Stomach (tissue), 9 donors: ENCODE data around the gene CORT. TPM values are rescaled to one million over a fixed set of nuclear protein-coding genes. Genes with fewer than 3 reads are reported as not detected.

Experiments used
- DNase-seq, 2 donors: peaks; one replicate each; pipeline versions ENCODE4 v3.0.0 to v3.0.0-alpha.2; 2013 to 2019
- H3K27ac ChIP-seq, 5 donors: fragments of 200-600 bp in 4 of 5; sonication (generic) in 4 of 5; one replicate each; pipeline ENCODE4 v1.5.1; 2013 to 2019; ENCODE audit warnings: mild to moderate bottlenecking in 1 of 5, moderate library complexity in 1 of 5
- H3K27me3 ChIP-seq, 3 donors: fragments of 200-600 bp; sonication (generic); one replicate each; pipeline ENCODE4 v1.5.1; 2017 to 2019; ENCODE audit warnings: mixed run types in 1 of 3
- H3K36me3 ChIP-seq, 4 donors: fragments of 200-600 bp; sonication (generic); 1 replicate in 3 of 4; 2 replicates in 1 of 4; pipeline ENCODE4 v1.5.1; 2016 to 2019
- H3K4me1 ChIP-seq, 4 donors: fragments of 200-600 bp; sonication (generic); one replicate each; pipeline ENCODE4 v1.5.1; 2016 to 2019
- H3K4me3 ChIP-seq, 4 donors: fragments of 200-600 bp; sonication (generic) in 3 of 4; one replicate each; pipeline ENCODE4 v1.5.1; 2016 to 2019; ENCODE audit warnings: mild to moderate bottlenecking in 1 of 4
- H3K9me3 ChIP-seq, 4 donors: fragments of 200-600 bp; sonication (generic); one replicate each; pipeline ENCODE4 v1.5.1; 2016 to 2019
- CTCF ChIP-seq, 7 experiments: fragments of 450-650 bp in 4 of 7; fragments of 200-600 bp in 3 of 7; sonication (generic) in 3 of 7; IDR thresholded peaks; one replicate each; pipeline ENCODE4 v1.5.1; 2016 to 2019; ENCODE audit warnings: antibody characterized with exemption in 7 of 7, control low read depth in 2 of 7, mild to moderate bottlenecking in 1 of 7
- EP300 ChIP-seq: sonication (generic); formaldehyde crosslinking; IDR thresholded peaks from one replicate; pipeline ENCODE4 v1.6.1; 2017; ENCODE audit warnings: antibody characterized with exemption
- POLR2A ChIP-seq, 4 donors: fragments of 450-650 bp; IDR thresholded peaks; one replicate each; pipeline ENCODE4 v1.6.1; 2016; ENCODE audit warnings: antibody characterized with exemption in 4 of 4, control low read depth in 2 of 4, mild to moderate bottlenecking in 1 of 4, moderate library complexity in 1 of 4
- POLR2AphosphoS5 ChIP-seq, 3 donors: sonication (generic); formaldehyde crosslinking; IDR thresholded peaks; one replicate each; pipeline ENCODE4 v1.6.1; 2016; ENCODE audit warnings: antibody characterized with exemption in 3 of 3
- WGBS, 5 donors: extraction: QIAGEN DNeasy Blood & Tissue Kit in 3 of 5; methylation state at CpG; one replicate each; pipeline versions ENCODE4 v1.1.5 to v1.1.7; 2013 to 2018; 5-methylcytosine and 5-hydroxymethylcytosine counted together
- intact Hi-C: fragments of 100-400 bp; cut with DNase I; formaldehyde crosslinking; loops from one replicate; pipeline ENCODE4 v1.15.1; 2023; ENCODE audit warnings: low total_unique reads
- polyA plus RNA-seq, 3 donors: library from polyadenylated mRNA; stranded (reverse); fragments of 200-250 nt; gene quantifications; one replicate each; pipeline ENCODE4 v1.2.3, GENCODE V29; 2013
- total RNA-seq, 5 donors: library from RNA; depleted of rRNA; stranded (reverse); fragments of >200 nt; gene quantifications; one replicate each; pipeline versions ENCODE4 v1.1.0 to v1.2.3, GENCODE V29; 2014 to 2016
- donor health status: healthy with polysubstance abuse.
- donor health status: Bipolar disorder and iron deficiency.
- donor health status: healthy.

CORT gene
- total and polyA plus RNA-seq, 8 donors: 0.40 to 4.0 (median 1.7) TPM; not detected in 4

GRCh38 chr1:10479296-10479695 lies 29.5 kb downstream of the CORT start:
- Histone ChIP-seq H3K27ac (no peak overlapping the region), H3K36me3 (peaks cover 0 to 3% (median 0%) of the 10 kb centered on the region in 4 donors), H3K4me1 (peaks cover 12 to 36% (median 28%) of the 10 kb centered on the region in 4 donors), H3K9me3 (no peaks in the 10 kb centered on the region), H3K4me3 (no peak overlapping the region), H3K27me3 (no peaks in the 10 kb centered on the region)
- intact Hi-C loops: no loop called here
- DNase-seq: no peak
- TF ChIP-seq CTCF (IDR thresholded peaks at IDR 0.05) (no peak), POLR2A (IDR thresholded peaks at IDR 0.05) (no peak), POLR2AphosphoS5 (IDR thresholded peaks at IDR 0.05) (no peak)
- WGBS, 5 donors: 51 to 61% (median 57%) methylated on average over 8 of the region's 8 CpGs

DNA sequence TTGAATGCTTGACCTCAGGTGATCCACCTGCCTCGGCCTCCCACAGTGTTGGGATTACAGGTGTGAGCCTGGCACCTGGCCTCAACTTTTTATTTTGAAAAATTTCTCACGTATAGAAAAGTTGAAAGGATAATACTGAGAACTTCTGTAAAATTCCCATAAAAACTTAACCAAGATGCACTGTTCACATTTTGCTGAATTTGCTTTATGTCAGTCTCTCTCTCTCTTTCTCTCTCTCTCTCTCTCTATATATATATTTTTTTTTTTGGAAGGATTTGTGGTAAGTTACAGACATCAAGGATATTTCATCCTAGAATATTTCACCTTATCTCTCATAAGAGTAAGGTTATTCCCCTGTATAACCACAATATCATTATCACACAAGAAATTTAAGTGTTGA lies 30.8 kb downstream of the CORT start:
- 84 to 92% (median 90%) methylated on average over 2 of the region's 2 CpGs for WGBS, 5 donors
- Histone ChIP-seq H3K36me3 (peaks cover 0 to 3% (median 0%) of the 10 kb centered on the region in 4 donors), H3K27me3 (no peaks in the 10 kb centered on the region), H3K27ac (no peak overlapping the region), H3K4me1 (peaks cover 10 to 27% (median 19%) of the 10 kb centered on the region in 4 donors), H3K4me3 (no peak overlapping the region), H3K9me3 (no peaks in the 10 kb centered on the region)
- TF ChIP-seq POLR2A (IDR thresholded peaks at IDR 0.05): no peak
- TF ChIP-seq CTCF (IDR thresholded peaks at IDR 0.05): no peak
- TF ChIP-seq POLR2AphosphoS5 (IDR thresholded peaks at IDR 0.05): no peak
- TF ChIP-seq EP300: no peak
- no peak for DNase-seq
- intact Hi-C loops: no loop called here

- intact Hi-C loops: no loop called here
- no peak for DNase-seq
- Histone ChIP-seq H3K27ac (no peak overlapping the region), H3K36me3 (peaks cover 0 to 9% (median 4%) of the 10 kb centered on the region in 4 donors), H3K4me1 (peaks cover 0 to 7% (median 3%) of the 10 kb centered on the region in 4 donors), H3K27me3 (no peaks in the 10 kb centered on the region), H3K4me3 (no peak overlapping the region), H3K9me3 (peaks cover 0 to 5% (median 0%) of the 10 kb centered on the region in 4 donors)
- TF ChIP-seq POLR2AphosphoS5 (IDR thresholded peaks at IDR 0.05) (no peak), CTCF (IDR thresholded peaks at IDR 0.05) (no peak), POLR2A (IDR thresholded peaks at IDR 0.05) (no peak), EP300 (no peak)
- 76 to 91% (median 89%) methylated on average over 6 of the region's 6 CpGs for WGBS, 5 donors
These were observed 34.7 kb downstream of the CORT start for GRCh38 chr1:10484521-10484920.

GRCh38 chr1:10489291-10490055 lies 39.6 kb downstream of the CORT start:
- no peak for TF ChIP-seq POLR2AphosphoS5 (IDR thresholded peaks at IDR 0.05)
- no peak for TF ChIP-seq POLR2A (IDR thresholded peaks at IDR 0.05)
- no peak for TF ChIP-seq CTCF (IDR thresholded peaks at IDR 0.05)
- no peak for TF ChIP-seq EP300
- no peaks in the 10 kb centered on the region for H3K27me3 ChIP-seq
- H3K36me3 ChIP-seq: peaks cover 0 to 8% (median 4%) of the 10 kb centered on the region in 4 donors
- H3K9me3 ChIP-seq: peaks cover 0 to 5% (median 0%) of the 10 kb centered on the region in 4 donors
- H3K4me1 ChIP-seq: peaks cover 2 to 18% (median 16%) of the 10 kb centered on the region in 4 donors
- 13 to 41% (median 21%) methylated on average over 4 of the region's 4 CpGs for WGBS, 5 donors
- no peak overlapping the region for H3K4me3 ChIP-seq
- intact Hi-C loops: loop anchor here (10.0 kb wide), 1 partner anchor 55 kb away; the partner anchor contains the start of gene CENPS
- DNase-seq: no peak
- no peak overlapping the region for H3K27ac ChIP-seq
